Mucosa of descending colon (tissue), 3 donors: Measurements from ENCODE around the gene EPB41L4B. TPM values are rescaled to one million over a fixed set of nuclear protein-coding genes. Genes with fewer than 3 reads are reported as not detected.
"Not testable (repeated sequence)": the region's sequence is repeated elsewhere in the genome, so short reads cannot be mapped to it uniquely, and the experiment has no call there.

Experiments used
- ATAC-seq: fragments of 200-7000 bp; cut with Tn5 transposase; one replicate; pipeline ENCODE4 v1.9.1; 2020; ENCODE audit warnings: mild to moderate bottlenecking, moderate library complexity
- DNase-seq, 3 donors: peaks; one replicate each; pipeline ENCODE4 v3.0.0-alpha.2; 2020
- H3K36me3 ChIP-seq: fragments of 200-600 bp; one replicate; pipeline ENCODE4 v1.8.0; 2021; ENCODE audit warnings: low read depth, mild to moderate bottlenecking
- H3K4me1 ChIP-seq: fragments of 200-600 bp; one replicate; pipeline ENCODE4 v1.8.0; 2021; ENCODE audit warnings: low read depth, mild to moderate bottlenecking
- H3K4me3 ChIP-seq: fragments of 200-600 bp; one replicate; pipeline ENCODE4 v1.8.0; 2021; ENCODE audit warnings: mild to moderate bottlenecking
- H3K9me3 ChIP-seq: fragments of 200-600 bp; one replicate; pipeline ENCODE4 v1.8.0; 2021; ENCODE audit warnings: mild to moderate bottlenecking
- intact Hi-C, 2 donors: fragments of 100-400 bp; cut with DNase I in 1 of 2; cut with micrococcal nuclease in 1 of 2; formaldehyde crosslinking; loops; one replicate each; pipeline versions ENCODE4 v1.11.0 to v1.11.1; 2022; cut with DNase I, micrococcal nuclease
- total RNA-seq, 3 donors: library from RNA; stranded (reverse); fragmentation: NEBNext Ultra II Directional in 2 of 3; extraction: Animal tissue kit (Norgen Biotek cat#: 25700) in 2 of 3; gene quantifications; one replicate each; pipeline versions ENCODE4 v1.2.1 to v1.2.4, GENCODE V29; 2021 to 2023
- TF ChIP-seq, protein P1 (sequence below): fragments of 200-600 bp; IDR thresholded peaks from one replicate; pipeline ENCODE4 v1.8.0; 2022; ENCODE audit warnings: antibody characterized with exemption, mild to moderate bottlenecking
- donor health status: DM: no; HTN: no; CAD: no; lungs with moderate emphysema.
- donor health status: DM: no; HTN: no; CAD: no.
- donor health status: DM: no; HTN: yes; CAD: no.

EPB41L4B gene
- total RNA-seq, 3 donors from 2014 or later: 56.3 to 163 (median 122) TPM

GRCh38 chr9:109341561-109341960, 20.7 kb upstream of the EPB41L4B start:
- Histone ChIP-seq H3K9me3 (no peaks in the 10 kb centered on the region), H3K36me3 (no peaks in the 10 kb centered on the region), H3K4me3 (no peak overlapping the region), H3K4me1 (peaks cover 8% of the 10 kb centered on the region)
- DNase-seq (no peak), ATAC-seq (no peak)
- TF ChIP-seq, protein P1, sequence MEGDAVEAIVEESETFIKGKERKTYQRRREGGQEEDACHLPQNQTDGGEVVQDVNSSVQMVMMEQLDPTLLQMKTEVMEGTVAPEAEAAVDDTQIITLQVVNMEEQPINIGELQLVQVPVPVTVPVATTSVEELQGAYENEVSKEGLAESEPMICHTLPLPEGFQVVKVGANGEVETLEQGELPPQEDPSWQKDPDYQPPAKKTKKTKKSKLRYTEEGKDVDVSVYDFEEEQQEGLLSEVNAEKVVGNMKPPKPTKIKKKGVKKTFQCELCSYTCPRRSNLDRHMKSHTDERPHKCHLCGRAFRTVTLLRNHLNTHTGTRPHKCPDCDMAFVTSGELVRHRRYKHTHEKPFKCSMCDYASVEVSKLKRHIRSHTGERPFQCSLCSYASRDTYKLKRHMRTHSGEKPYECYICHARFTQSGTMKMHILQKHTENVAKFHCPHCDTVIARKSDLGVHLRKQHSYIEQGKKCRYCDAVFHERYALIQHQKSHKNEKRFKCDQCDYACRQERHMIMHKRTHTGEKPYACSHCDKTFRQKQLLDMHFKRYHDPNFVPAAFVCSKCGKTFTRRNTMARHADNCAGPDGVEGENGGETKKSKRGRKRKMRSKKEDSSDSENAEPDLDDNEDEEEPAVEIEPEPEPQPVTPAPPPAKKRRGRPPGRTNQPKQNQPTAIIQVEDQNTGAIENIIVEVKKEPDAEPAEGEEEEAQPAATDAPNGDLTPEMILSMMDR: no peak
- intact Hi-C loops: no loop called here

- ATAC-seq, H3K4me1 ChIP-seq, H3K9me3 ChIP-seq, intact Hi-C loops, H3K4me3 ChIP-seq, DNase-seq, H3K36me3 ChIP-seq: not testable (repeated sequence)
Measured at GRCh38 chr9:109340979-109341378, 20.1 kb upstream of the EPB41L4B start.

DNA sequence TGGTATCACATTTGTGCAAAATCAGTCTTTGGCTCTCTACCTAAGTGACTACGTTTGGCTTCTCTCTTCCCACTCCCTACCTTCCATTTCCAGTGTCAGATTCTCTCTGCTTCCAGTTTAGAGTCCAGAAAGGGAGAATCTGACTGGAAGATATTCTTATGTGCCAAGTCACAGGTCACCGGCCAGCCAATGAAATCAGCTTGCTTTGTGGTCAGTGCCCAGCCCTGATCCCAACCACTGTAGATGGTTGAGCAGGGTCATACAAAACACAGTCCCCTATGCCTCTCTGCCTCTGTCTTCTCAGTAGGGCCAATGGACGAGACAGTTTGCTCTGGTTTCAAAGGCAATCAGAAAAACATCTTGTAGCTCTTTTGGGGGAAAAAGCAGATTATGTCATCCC, 15.6 kb upstream of the EPB41L4B start:
- ATAC-seq (no peak), DNase-seq (no peak)
- Histone ChIP-seq H3K4me3 (no peak overlapping the region), H3K4me1 (no peaks in the 10 kb centered on the region), H3K9me3 (no peaks in the 10 kb centered on the region), H3K36me3 (no peaks in the 10 kb centered on the region)
- intact Hi-C loops: loop anchor here in 1 of 2 donors (10.0 kb wide), 1 partner anchor 152 kb away; no protein-coding TSS in a partner anchor
- TF ChIP-seq, protein P1: no peak

DNA sequence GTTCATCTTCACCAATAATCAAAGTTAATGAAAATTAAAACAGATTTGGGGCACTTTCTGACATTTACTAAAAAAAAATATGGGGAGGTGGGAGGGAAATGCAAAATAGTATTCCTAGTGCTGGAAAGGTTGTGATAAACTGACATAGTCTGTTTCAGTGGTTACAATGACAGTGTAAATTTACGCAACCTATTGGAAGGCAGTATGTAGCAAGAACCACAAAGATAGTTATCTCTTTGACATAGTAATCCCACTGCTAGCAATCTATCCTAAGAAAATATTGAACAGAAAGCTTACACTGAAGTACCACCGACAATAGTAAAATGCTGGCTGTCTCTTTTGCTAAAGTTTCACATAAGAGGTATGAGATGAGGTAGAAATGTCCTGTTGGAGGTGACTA, 15.1 kb upstream of the EPB41L4B start:
- Histone ChIP-seq H3K9me3 (no peaks in the 10 kb centered on the region), H3K4me3 (no peak overlapping the region), H3K4me1 (peaks cover 3% of the 10 kb centered on the region), H3K36me3 (no peaks in the 10 kb centered on the region)
- TF ChIP-seq, protein P1: no peak
- DNase-seq: no peak
- no peak for ATAC-seq
- intact Hi-C loops: loop anchor here in 1 of 2 donors (10.0 kb wide), 1 partner anchor 151 kb away; no protein-coding TSS in a partner anchor

DNA sequence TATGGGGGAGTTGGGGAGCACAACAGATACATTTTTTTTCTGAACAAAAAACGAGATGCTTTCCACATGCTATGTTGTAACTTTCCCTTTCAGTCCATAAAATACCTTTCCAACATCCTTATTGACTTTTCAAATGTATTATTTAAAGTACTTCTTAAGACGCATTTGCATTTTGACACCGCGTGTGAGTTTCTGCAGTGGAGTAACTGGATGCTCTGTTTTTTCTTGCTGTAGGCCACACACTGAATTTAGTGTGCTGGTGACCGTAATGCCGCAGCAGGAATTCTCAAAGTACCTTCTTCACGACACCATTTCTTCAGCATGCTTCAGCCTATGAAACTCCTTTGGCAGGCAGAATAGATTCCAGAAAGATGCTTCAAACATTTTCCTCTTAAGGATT, 14.3 kb upstream of the EPB41L4B start:
- Histone ChIP-seq H3K9me3 (no peaks in the 10 kb centered on the region), H3K4me3 (no peak overlapping the region), H3K4me1 (peaks cover 5% of the 10 kb centered on the region), H3K36me3 (no peaks in the 10 kb centered on the region)
- intact Hi-C loops: loop anchor here in 1 of 2 donors (10.0 kb wide), 1 partner anchor 150 kb away; no protein-coding TSS in a partner anchor
- TF ChIP-seq, protein P1: no peak
- ATAC-seq (no peak), DNase-seq (no peak)

- Histone ChIP-seq H3K4me1 (peaks cover 10% of the 10 kb centered on the region), H3K4me3 (no peak overlapping the region), H3K9me3 (no peaks in the 10 kb centered on the region), H3K36me3 (no peaks in the 10 kb centered on the region)
- DNase-seq (peak; percentile 87 to 88 (median 88)), ATAC-seq (peak; percentile 89)
- TF ChIP-seq, protein P1: no peak
- intact Hi-C loops: loop anchor here in 1 of 2 donors (10.0 kb wide), 1 partner anchor 147 kb away; no protein-coding TSS in a partner anchor
Measured at GRCh38 chr9:109331353-109331752, 10.5 kb upstream of the EPB41L4B start.
